Measurements from ENCODE around the gene JMJD7. TPM values are rescaled to one million over a fixed set of nuclear protein-coding genes. Genes with fewer than 3 reads are reported as not detected.

The JMJD7 gene
- total RNA-seq, 1 donor = 3.1 TPM

DNA sequence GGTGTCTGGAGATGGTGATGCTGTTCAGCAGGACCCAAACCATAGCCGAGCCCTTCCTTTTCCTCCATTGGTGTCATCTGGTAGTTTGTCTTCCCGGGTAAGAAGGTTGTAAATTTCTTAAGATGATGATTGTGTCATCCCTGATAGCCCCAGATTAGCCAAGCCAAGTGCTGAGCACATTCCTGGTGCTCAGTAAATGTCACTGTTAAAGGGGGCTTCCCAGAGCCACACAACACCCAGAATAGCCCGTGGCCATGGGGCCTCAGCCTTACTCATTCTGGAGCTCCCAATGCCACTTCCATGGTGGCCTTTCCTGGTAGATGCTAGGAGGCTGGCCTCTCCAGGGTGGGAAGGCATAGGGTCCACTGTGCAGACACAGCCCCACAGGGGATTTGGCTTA is 6.2 kb downstream of the JMJD7 start:
- H3K4me3 ChIP-seq (ENCODE audit: low read depth, low read length) = no peak overlapping the region
- DNase-seq (ENCODE audit: low read depth) = no peak
- TF ChIP-seq, protein P1, sequence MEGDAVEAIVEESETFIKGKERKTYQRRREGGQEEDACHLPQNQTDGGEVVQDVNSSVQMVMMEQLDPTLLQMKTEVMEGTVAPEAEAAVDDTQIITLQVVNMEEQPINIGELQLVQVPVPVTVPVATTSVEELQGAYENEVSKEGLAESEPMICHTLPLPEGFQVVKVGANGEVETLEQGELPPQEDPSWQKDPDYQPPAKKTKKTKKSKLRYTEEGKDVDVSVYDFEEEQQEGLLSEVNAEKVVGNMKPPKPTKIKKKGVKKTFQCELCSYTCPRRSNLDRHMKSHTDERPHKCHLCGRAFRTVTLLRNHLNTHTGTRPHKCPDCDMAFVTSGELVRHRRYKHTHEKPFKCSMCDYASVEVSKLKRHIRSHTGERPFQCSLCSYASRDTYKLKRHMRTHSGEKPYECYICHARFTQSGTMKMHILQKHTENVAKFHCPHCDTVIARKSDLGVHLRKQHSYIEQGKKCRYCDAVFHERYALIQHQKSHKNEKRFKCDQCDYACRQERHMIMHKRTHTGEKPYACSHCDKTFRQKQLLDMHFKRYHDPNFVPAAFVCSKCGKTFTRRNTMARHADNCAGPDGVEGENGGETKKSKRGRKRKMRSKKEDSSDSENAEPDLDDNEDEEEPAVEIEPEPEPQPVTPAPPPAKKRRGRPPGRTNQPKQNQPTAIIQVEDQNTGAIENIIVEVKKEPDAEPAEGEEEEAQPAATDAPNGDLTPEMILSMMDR (IDR thresholded peaks at IDR 0.05; ENCODE audit: insufficient read depth, low read length) = no peak

DNA sequence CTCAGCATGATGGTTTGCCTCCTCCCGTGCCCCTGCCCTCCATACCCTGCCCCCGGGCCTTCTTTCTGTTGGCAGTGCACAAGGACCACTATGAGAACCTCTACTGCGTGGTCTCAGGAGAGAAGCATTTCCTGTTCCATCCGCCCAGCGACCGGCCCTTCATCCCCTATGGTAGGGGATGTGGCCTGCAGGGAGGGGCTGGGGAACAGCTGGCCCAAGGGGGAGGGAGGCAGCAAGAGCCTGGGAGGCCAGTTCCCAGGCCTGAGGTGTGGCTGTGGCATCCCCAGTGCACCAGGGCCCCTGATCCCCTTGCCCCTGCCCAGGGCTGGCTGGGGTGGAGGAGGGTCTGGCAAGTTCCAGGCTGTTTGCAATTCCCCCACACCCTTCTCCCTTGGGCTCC is 8.2 kb downstream of the JMJD7 start:
- DNase-seq (ENCODE audit: low read depth) = no peak
- no peak overlapping the region for H3K4me3 ChIP-seq (ENCODE audit: low read depth, low read length)
- TF ChIP-seq, protein P1 (IDR thresholded peaks at IDR 0.05; ENCODE audit: insufficient read depth, low read length) = no peak

DNA sequence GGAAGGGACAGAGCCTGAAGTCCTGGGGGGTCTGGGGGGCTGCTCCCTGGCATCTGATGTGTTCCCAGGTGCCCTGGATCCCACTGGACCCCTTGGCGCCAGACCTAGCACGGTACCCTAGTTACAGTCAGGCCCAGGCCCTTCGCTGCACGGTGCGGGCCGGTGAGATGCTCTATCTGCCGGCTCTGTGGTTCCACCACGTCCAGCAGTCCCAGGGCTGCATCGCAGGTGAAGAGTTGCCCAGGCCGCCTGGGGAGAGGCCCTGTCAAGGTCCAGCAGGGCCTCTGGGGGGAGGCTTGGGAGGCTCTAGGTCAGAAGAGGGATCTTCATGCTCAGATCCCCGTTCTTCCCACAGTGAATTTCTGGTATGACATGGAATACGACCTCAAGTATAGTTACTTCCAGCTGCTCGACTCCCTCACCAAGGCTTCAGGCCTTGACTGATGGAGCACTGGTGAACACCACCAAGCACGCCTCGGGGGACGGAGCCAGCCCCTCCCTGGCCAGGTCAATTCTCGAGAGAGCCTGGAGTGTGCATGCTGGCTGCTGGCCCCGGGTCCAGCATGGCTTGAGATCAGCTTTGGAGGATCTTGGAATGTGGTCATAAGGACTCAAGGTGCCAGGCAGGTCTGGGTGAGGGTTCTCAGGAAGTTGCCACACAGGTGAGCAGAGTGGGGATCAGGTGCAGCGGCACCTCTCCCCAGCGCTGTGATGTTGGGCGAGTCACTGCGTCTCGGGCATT is 9.0 kb downstream of the JMJD7 start:
- no peak for DNase-seq (ENCODE audit: low read depth)

DNA sequence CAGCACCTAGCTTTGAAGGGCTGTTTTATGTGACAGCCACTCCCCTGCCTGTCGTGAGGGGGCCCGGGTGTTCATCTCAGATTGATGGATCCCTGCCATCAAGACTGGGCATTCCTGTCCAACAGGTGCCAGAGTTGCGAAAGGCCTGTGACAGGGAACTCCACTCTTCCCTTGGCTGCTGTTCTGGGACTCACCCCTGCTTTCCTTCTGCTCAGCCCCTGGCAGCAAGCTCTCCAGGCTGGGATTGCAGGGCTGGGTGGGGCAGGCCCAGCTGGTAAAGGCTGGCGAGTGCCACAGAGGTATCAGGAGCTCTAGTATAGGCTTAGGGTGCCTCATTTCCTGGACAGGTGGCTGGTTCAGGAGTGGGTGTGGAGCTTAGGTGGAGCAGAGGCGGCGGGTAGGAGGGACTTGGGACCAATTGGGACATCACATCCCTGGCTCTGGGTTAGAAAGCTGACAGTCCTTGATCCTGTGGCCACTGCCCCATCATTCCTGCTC is 10.6 kb downstream of the JMJD7 start, which contains the start of gene PLA2G4B:
PLA2G4B (plus strand) TSS at position 448 of the 498 bp plus-strand sequence. CDS start 67 bp downstream, outside the sequence.
- DNase-seq (ENCODE audit: low read depth) = no peak
- H3K4me3 ChIP-seq (ENCODE audit: low read depth, low read length) = no peak within 1 kb of the TSS
- TF ChIP-seq, protein P1 (IDR thresholded peaks at IDR 0.05; ENCODE audit: insufficient read depth, low read length) = no peak

More for the DNA sequence above, 9.0 kb downstream of the JMJD7 start:
- TF ChIP-seq, protein P1 (IDR thresholded peaks at IDR 0.05; ENCODE audit: insufficient read depth, low read length) = no peak
- no peak overlapping the region for H3K4me3 ChIP-seq (ENCODE audit: low read depth, low read length)

DNA sequence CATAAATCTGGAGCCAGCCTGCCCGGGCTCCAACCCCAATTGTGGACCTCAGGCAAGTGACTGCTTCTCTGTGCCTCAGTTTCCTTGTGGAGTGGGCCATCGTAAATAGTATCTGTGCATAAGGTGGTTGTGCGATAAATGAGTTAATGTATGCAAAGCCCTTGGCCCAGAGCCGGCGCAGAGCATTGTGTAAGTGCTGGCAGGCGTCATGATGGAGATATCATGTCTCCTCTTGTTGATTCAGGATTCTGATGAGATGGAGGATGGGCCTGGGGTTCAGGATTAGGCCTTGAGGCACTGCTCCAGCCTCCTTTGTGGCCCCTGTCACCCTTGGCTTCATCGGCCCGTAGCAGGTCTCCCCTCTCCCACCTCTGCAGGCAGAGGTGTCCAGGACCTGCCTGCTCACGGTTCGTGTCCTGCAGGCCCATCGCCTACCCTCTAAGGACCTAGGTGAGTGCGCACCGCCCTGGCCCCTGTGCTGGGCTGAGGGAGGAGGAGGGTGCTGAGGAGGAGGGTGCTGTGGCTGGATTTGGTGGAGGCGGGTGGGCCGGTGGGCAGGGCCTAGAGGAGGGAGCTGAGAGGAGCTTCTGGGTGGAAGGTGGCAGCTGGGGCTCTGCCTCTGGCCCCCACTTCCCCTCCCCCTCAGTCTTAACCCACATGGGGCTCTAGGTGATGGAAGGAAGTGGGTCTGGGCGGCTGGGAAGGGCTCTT is 12.0 kb downstream of the JMJD7 start:
- TF ChIP-seq, protein P1 (IDR thresholded peaks at IDR 0.05; ENCODE audit: insufficient read depth, low read length) = no peak
- DNase-seq (ENCODE audit: low read depth) = no peak
- no peak overlapping the region for H3K4me3 ChIP-seq (ENCODE audit: low read depth, low read length)

DNA sequence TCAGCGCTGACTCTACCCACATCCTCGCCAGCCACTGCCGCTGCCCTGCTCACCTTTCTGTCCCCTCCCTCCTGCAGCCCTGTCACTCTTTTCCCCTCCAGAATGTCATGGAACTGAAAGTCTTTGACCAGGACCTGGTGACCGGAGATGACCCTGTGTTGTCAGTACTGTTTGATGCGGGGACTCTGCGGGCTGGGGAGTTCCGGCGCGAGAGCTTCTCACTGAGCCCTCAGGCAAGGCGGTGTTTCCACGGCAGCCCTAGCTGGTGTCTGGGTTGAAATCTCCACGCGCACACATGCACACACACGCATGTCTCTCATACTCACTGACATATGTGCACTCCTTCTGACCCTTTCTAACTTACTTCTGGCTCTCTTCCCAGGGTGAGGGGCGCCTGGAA is 12.8 kb downstream of the JMJD7 start:
- TF ChIP-seq, protein P1 (IDR thresholded peaks at IDR 0.05; ENCODE audit: insufficient read depth, low read length) = no peak
- DNase-seq (ENCODE audit: low read depth) = no peak
- no peak overlapping the region for H3K4me3 ChIP-seq (ENCODE audit: low read depth, low read length)
